H9 (cell line): Measurements from ENCODE around the gene ARHGAP45. TPM values are rescaled to one million over a fixed set of nuclear protein-coding genes. Genes with fewer than 3 reads are reported as not detected.

ENCODE experiments used
- DNase-seq: peaks from one replicate; pipeline ENCODE4 v3.0.0-alpha.2; 2017
- H2AFZ ChIP-seq: one replicate; pipeline ENCODE4 v1.6.1; 2013; ENCODE audit warnings: mild to moderate bottlenecking, low read length, control low read depth, moderate library complexity
- H2AK5ac ChIP-seq: 2 replicates; pipeline ENCODE4 v1.6.1; 2013; ENCODE audit warnings: low read length, control low read depth, mixed read lengths; ENCODE audit not compliant: insufficient read length
- H2BK120ac ChIP-seq: one replicate; pipeline ENCODE4 v1.6.1; 2013; ENCODE audit warnings: low read depth, mild to moderate bottlenecking, low read length, control low read depth, inconsistent platforms; ENCODE audit not compliant: poor library complexity, severe bottlenecking
- H2BK12ac ChIP-seq: 2 replicates; pipeline ENCODE4 v1.6.1; 2013; ENCODE audit warnings: low read length, control low read depth, mixed read lengths, low read depth; ENCODE audit not compliant: insufficient read length
- H2BK15ac ChIP-seq: 2 replicates; pipeline ENCODE4 v1.6.1; 2013; ENCODE audit warnings: low read depth, low read length, control low read depth
- H2BK20ac ChIP-seq: one replicate; pipeline ENCODE4 v1.6.1; 2013; ENCODE audit warnings: low read depth, mild to moderate bottlenecking, low read length, control low read depth, inconsistent platforms; ENCODE audit not compliant: poor library complexity, severe bottlenecking
- H2BK5ac ChIP-seq: 2 replicates; pipeline ENCODE4 v1.6.1; 2013; ENCODE audit warnings: low read length, control low read depth, mixed read lengths; ENCODE audit not compliant: insufficient read length
- H3K14ac ChIP-seq: 2 replicates; pipeline ENCODE4 v1.6.1; 2013; ENCODE audit warnings: low read length, control low read depth; ENCODE audit not compliant: insufficient read depth
- H3K18ac ChIP-seq: 2 replicates; pipeline ENCODE4 v1.6.1; 2013; ENCODE audit warnings: low read depth, mild to moderate bottlenecking, mixed read lengths, low read length, control low read depth; ENCODE audit not compliant: insufficient read length
- H3K23ac ChIP-seq: 2 replicates; pipeline ENCODE4 v1.6.1; 2013; ENCODE audit warnings: low read length, control low read depth, mixed read lengths, low read depth; ENCODE audit not compliant: insufficient read length
- H3K23me2 ChIP-seq: 2 replicates; pipeline ENCODE4 v1.6.1; 2013; ENCODE audit warnings: low read depth, mild to moderate bottlenecking, mixed read lengths, low read length, control low read depth; ENCODE audit not compliant: insufficient read length, poor library complexity, severe bottlenecking
- H3K27ac ChIP-seq: 2 replicates; pipeline ENCODE4 v1.5.1; 2013; ENCODE audit warnings: low read length, control low read depth, mixed read lengths, low read depth; ENCODE audit not compliant: insufficient read length
- H3K27me3 ChIP-seq: 2 replicates; pipeline ENCODE4 v1.6.1; 2013; ENCODE audit warnings: low read length, control low read depth, inconsistent platforms; ENCODE audit not compliant: insufficient read depth
- H3K4ac ChIP-seq: 2 replicates; pipeline ENCODE4 v1.6.1; 2013; ENCODE audit warnings: low read depth, mild to moderate bottlenecking, control low read depth, inconsistent platforms, low read length, moderate library complexity
- H3K4me1 ChIP-seq: 2 replicates; pipeline ENCODE4 v1.6.1; 2013; ENCODE audit warnings: low read length, control low read depth, inconsistent platforms; ENCODE audit not compliant: insufficient read depth
- H3K4me2 ChIP-seq: 2 replicates; pipeline ENCODE4 v1.6.1; 2013; ENCODE audit warnings: low read length, control low read depth, mixed read lengths; ENCODE audit not compliant: insufficient read length, insufficient read depth
- H3K56ac ChIP-seq: 2 replicates; pipeline ENCODE4 v1.6.1; 2013; ENCODE audit warnings: low read depth, mild to moderate bottlenecking, mixed read lengths, low read length, control low read depth; ENCODE audit not compliant: insufficient read length
- H3K79me1 ChIP-seq: 2 replicates; pipeline ENCODE4 v1.6.1; 2013; ENCODE audit warnings: low read depth, mild to moderate bottlenecking, moderate library complexity, low read length, control low read depth, inconsistent platforms; ENCODE audit not compliant: insufficient read depth, poor library complexity, severe bottlenecking
- H3K79me2 ChIP-seq: 2 replicates; pipeline ENCODE4 v1.6.1; 2013; ENCODE audit warnings: low read length, control low read depth, inconsistent platforms; ENCODE audit not compliant: insufficient read depth
- H3K9ac ChIP-seq: 2 replicates; pipeline ENCODE4 v1.6.1; 2013; ENCODE audit warnings: low read length, control low read depth, mixed read lengths; ENCODE audit not compliant: insufficient read length; ENCODE audit errors: extremely low read depth
- H3K9me3 ChIP-seq: one replicate; pipeline ENCODE4 v1.6.1; 2013; ENCODE audit warnings: low read depth, low read length, inconsistent platforms; ENCODE audit not compliant: control insufficient read depth
- H3T11ph ChIP-seq: one replicate; pipeline ENCODE4 v1.6.1; 2013; ENCODE audit warnings: mild to moderate bottlenecking, low read length, control low read depth, inconsistent platforms
- H4K20me1 ChIP-seq: one replicate; pipeline ENCODE4 v1.6.1; 2013; ENCODE audit not compliant: control insufficient read depth, insufficient read length, insufficient read depth
- H4K5ac ChIP-seq: 2 replicates; pipeline ENCODE4 v1.6.1; 2013; ENCODE audit warnings: low read depth, mild to moderate bottlenecking, mixed read lengths, low read length, control low read depth; ENCODE audit not compliant: insufficient read length
- H4K8ac ChIP-seq: replicated peaks from 2 replicates; pipeline ENCODE4 v1.6.1; 2013; ENCODE audit warnings: low read length, control low read depth, mixed read lengths, low read depth; ENCODE audit not compliant: insufficient read length
- H4K91ac ChIP-seq: 2 replicates; pipeline ENCODE4 v1.6.1; 2013; ENCODE audit warnings: low read depth, mild to moderate bottlenecking, moderate library complexity, mixed read lengths, low read length, control low read depth; ENCODE audit not compliant: insufficient read length
- H3K27ac Mint-ChIP-seq, 3 experiments: 2 replicates in 2 of 3; 3 replicates in 1 of 3; pipeline ENCODE4 v1.8.0; 2020 to 2021; ENCODE audit warnings: mixed read lengths in 3 of 3, mild to moderate bottlenecking in 1 of 3, moderate library complexity in 1 of 3
- H3K27me3 Mint-ChIP-seq: 2 replicates; pipeline ENCODE4 v1.8.0; 2021; ENCODE audit warnings: low read depth, mild to moderate bottlenecking, moderate library complexity, mixed read lengths
- H3K36me3 Mint-ChIP-seq, 3 experiments: 2 replicates in 2 of 3; 3 replicates in 1 of 3; pipeline ENCODE4 v1.8.0; 2020 to 2021; ENCODE audit warnings: low read depth in 3 of 3, mixed read lengths in 3 of 3; ENCODE audit not compliant: insufficient read depth in 1 of 3
- H3K4me1 Mint-ChIP-seq, 2 experiments: 2 replicates each; pipeline ENCODE4 v1.8.0; 2020; ENCODE audit warnings: mixed read lengths in 2 of 2
- H3K4me3 Mint-ChIP-seq, 2 experiments: 2 replicates in 1 of 2; 3 replicates in 1 of 2; pipeline ENCODE4 v1.8.0; 2020 to 2021; ENCODE audit warnings: mild to moderate bottlenecking in 2 of 2, mixed read lengths in 2 of 2, moderate library complexity in 1 of 2
- H3K9me3 Mint-ChIP-seq, 2 experiments: 2 replicates in 1 of 2; 3 replicates in 1 of 2; pipeline ENCODE4 v1.8.0; 2020; ENCODE audit warnings: mild to moderate bottlenecking in 2 of 2, mixed read lengths in 2 of 2, moderate library complexity in 1 of 2
- WGBS: extraction: QIAGEN DNeasy Blood & Tissue Kit; methylation state at CpG from one replicate; pipeline ENCODE4 v1.1.7; 2013; ENCODE audit warnings: missing lambda C conversion rate, low lambda C conversion rate, mixed read lengths; ENCODE audit not compliant: insufficient read length; ENCODE audit errors: extremely low coverage; 5-methylcytosine and 5-hydroxymethylcytosine counted together
- total RNA-seq: library from RNA; stranded (reverse); gene quantifications from 2 replicates; pipeline ENCODE4 v1.2.1, GENCODE V29; 2021
- TF ChIP-seq, protein P1 (sequence below): fragments of 200-600 bp; sonication (generic); conservative IDR thresholded peaks from 3 replicates; pipeline ENCODE4 v1.8.0; 2021; ENCODE audit warnings: antibody characterized with exemption, mild to moderate bottlenecking

Gene ARHGAP45
- total RNA-seq, 1 experiment from 2014 or later = 39.8 TPM

- no peak overlapping the region for H3K9ac ChIP-seq
- Mint-ChIP-seq H3K9me3 (no peaks in the 10 kb centered on the region), H3K4me1 (peaks cover 4 to 11% of the 10 kb centered on the region in 2 experiments), H3K4me3 (peak overlapping the region in 1 of 2 experiments; percentile 23; a peak in 1 of 5 replicates), H3K27ac (no peak overlapping the region; a peak in 1 of 7 replicates), H3K27me3 (no peaks in the 10 kb centered on the region), H3K36me3 (peaks cover 0 to 8% (median under 1%) of the 10 kb centered on the region in 3 experiments; a peak in 3 of 7 replicates)
- H4K8ac ChIP-seq = no peak overlapping the region
- TF ChIP-seq, protein P1, sequence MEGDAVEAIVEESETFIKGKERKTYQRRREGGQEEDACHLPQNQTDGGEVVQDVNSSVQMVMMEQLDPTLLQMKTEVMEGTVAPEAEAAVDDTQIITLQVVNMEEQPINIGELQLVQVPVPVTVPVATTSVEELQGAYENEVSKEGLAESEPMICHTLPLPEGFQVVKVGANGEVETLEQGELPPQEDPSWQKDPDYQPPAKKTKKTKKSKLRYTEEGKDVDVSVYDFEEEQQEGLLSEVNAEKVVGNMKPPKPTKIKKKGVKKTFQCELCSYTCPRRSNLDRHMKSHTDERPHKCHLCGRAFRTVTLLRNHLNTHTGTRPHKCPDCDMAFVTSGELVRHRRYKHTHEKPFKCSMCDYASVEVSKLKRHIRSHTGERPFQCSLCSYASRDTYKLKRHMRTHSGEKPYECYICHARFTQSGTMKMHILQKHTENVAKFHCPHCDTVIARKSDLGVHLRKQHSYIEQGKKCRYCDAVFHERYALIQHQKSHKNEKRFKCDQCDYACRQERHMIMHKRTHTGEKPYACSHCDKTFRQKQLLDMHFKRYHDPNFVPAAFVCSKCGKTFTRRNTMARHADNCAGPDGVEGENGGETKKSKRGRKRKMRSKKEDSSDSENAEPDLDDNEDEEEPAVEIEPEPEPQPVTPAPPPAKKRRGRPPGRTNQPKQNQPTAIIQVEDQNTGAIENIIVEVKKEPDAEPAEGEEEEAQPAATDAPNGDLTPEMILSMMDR = no peak
- no peak overlapping the region for H2BK120ac ChIP-seq
- H3K4me2 ChIP-seq = no peak overlapping the region
- no peak overlapping the region for H2BK15ac ChIP-seq
- no peak overlapping the region for H3K23ac ChIP-seq
- no peak overlapping the region for H3K27ac ChIP-seq
- H3K23me2 ChIP-seq = no peaks in the 10 kb centered on the region
- no peak overlapping the region for H4K91ac ChIP-seq
- H3K79me2 ChIP-seq = no peaks in the 10 kb centered on the region; the same call in 1 of the 2 replicates
- H3K14ac ChIP-seq = no peak overlapping the region
- H3K18ac ChIP-seq = no peak overlapping the region
- no peaks in the 10 kb centered on the region for H3K79me1 ChIP-seq
- no CpG with 5 or more reads among the region's 25 CpGs for WGBS
- peak; percentile 86 for DNase-seq
- H3K4me1 ChIP-seq = no peaks in the 10 kb centered on the region; the same call in 1 of the 2 replicates
- no peak overlapping the region for H2AK5ac ChIP-seq
- no peak overlapping the region for H2BK12ac ChIP-seq
- no peaks in the 10 kb centered on the region for H4K20me1 ChIP-seq
- H4K5ac ChIP-seq = no peak overlapping the region
- H3K4ac ChIP-seq = no peak overlapping the region
- H3K56ac ChIP-seq = no peak overlapping the region
- H2BK20ac ChIP-seq = no peak overlapping the region
- no peak overlapping the region for H2AFZ ChIP-seq
- no peaks in the 10 kb centered on the region for H3K27me3 ChIP-seq
- no peaks in the 10 kb centered on the region for H3K9me3 ChIP-seq
- no peak overlapping the region for H3T11ph ChIP-seq
- H2BK5ac ChIP-seq = no peak overlapping the region
Observed at GRCh38 chr19:1133471-1133929, 66.5 kb downstream of the ARHGAP45 start.
